A549 treated with CORT108297 at 1 μM for 4 hours (cell line): ENCODE measurements around the gene RNF25. TPM values are rescaled to one million over a fixed set of nuclear protein-coding genes. Genes with fewer than 3 reads are reported as not detected.

Source experiments
- total RNA-seq: library from RNA; stranded (reverse); fragments of 200-300 nt; extraction: Qiagen RNA extraction; gene quantifications from 5 replicates; pipeline ENCODE4 v1.2.3, GENCODE V29; 2022

RNF25 gene, protein sequence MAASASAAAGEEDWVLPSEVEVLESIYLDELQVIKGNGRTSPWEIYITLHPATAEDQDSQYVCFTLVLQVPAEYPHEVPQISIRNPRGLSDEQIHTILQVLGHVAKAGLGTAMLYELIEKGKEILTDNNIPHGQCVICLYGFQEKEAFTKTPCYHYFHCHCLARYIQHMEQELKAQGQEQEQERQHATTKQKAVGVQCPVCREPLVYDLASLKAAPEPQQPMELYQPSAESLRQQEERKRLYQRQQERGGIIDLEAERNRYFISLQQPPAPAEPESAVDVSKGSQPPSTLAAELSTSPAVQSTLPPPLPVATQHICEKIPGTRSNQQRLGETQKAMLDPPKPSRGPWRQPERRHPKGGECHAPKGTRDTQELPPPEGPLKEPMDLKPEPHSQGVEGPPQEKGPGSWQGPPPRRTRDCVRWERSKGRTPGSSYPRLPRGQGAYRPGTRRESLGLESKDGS
- total RNA-seq: 42.2 to 48.9 TPM (median 44.7 TPM) in 5 replicates

DNA sequence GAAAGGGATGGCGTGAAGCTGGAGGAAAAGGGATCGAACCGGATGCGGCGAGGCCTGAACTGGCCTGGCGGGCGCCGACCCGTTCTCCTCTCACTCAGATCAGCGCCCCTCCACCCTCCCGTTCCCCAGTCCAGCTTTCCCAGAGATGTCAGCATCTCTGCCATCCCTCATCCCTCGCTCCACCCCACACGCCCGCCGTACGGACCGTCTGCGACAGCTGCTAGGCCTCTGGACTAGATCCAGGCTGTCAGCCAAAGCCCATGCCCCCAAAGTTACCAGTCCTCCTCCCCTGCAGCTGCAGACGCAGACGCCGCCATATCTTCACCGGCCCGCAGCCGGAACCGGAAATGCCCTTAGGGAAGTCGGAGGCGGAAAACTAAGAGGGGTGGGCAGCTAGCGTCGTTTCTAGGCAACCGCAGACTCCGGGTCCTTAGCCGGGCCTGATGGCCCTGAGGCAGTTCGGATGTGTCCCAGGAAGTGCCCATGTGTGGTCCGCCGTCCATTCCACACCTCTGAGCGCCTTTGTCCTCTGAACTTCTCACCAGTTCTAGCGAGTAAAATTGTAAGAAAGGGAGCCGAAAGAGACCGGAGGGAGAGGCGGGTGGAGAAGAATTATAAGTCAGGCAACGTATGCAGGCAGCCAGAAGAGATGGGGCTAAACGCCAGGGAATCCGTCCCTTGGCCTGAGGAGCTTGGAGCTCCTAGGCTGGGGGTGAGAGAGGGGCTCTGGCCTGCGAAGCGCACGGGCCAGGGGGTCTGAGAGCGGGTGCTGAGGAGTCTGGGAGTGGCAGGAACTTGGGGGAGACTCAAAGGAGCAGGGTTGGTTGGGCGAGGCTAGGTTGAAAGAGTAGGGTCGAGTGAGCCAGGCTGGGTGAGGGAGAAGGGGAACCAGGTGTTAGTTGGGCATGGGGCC, at the start of gene RNF25, which contains the start of gene STK36:
Gene RNF25 (minus strand): TSS at position 349 of the 913 bp plus-strand sequence. CDS start 32 bp downstream, at position 317.
Gene STK36 (plus strand): TSS at position 433 of the 913 bp plus-strand sequence. CDS start 744 bp downstream, outside the sequence.

DNA sequence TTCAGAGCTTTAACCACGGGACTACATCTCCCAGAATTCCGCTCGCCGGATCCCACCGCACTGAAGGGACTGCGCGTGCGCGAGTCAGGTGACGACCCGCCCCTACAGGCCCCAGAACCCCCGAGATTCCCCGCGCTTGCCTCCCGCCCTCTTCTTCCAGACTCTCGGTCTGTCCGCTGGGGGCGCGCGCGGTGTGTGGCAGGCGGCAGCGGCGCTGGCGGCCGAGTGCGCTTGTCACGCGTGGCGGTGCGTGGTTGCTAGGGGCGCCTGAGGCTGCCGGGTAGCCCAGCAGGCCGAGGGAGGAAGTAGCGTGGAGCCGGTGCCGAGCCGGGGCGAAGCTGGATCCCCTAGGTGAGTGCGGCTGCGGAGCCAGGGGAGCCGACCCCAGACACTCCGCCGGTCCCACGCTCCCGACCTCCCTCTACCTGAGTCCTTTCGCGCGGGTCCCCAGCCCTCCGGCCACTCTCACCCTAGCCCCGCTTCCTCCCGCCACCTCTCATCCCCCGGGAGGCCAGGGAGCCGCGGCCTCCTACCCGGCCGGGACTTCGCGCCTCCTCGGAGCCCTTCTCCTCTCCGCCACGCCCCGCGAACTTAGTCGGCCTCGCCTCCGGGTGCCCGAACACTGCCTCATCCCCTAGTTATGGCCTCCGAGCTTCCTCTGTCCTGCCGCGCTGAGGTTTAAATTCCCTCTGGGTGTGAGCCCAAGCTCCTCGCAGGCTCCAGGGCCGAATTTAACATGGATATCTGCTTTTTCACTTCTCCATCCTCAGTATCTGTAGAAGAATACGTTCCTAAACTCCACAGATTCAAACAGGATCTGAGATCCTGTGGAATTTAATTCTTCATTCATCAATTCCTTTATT, 39.1 kb upstream of the RNF25 start, which contains the start of gene TTLL4:
Gene TTLL4 (plus strand): TSS at position 149 of the 863 bp plus-strand sequence. CDS start 26,842 bp downstream, outside the sequence.

DNA sequence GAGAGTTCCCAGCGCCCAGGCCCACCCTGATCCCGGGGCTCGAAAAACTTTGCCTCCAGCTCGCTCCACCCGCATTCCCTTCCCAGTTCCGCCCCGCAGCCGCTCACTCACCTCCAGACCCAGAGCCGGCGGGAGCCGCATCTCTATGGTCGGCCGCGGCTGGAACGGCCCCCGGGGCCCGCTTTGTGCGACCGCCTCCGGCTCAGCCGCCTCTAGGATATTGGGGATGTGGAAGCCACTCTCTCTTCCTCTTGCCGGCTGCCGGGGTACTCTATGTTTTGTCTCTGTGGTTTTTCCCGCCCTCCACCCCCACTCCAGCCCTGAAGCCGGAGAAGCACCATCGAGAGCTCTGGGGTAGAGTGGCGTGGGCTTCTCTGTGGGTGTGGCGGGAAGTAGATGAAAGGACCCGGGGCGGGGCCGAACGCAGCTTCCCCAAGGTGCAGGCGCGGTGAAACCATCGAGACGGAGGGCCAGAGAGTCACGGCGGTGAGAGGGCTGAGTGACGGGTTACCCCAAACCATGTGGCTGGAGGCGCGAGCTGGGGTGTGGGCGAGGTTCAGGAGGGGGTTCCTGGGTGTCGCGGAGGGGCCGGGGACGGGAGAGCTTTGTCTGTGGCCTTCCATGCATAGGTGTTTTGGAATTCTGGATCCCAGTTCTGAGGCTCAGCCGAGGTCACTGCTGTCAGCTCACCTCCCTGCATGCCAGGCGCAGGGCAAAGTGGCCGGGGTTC, 12.4 kb downstream of the RNF25 start, which contains the start of the genes BCS1L and ZNF142:
Gene BCS1L (plus strand): TSS at position 426 of the 730 bp plus-strand sequence. CDS start 1,305 bp downstream, outside the sequence.
Gene ZNF142 (minus strand): TSS at position 366 of the 730 bp plus-strand sequence. CDS start 3,194 bp downstream, outside the sequence.

Other genes starting within 250 kb of the RNF25 start
- gene USP37, start 103.7 kb downstream of the RNF25 start, total RNA-seq: 4.3 to 5.9 TPM (median 4.8 TPM) in 5 replicates
- 44.4 to 50.5 TPM (median 45.4 TPM) in 5 replicates for gene CNOT9, start 103.2 kb downstream of the RNF25 start, total RNA-seq
- gene PLCD4, start 64.1 kb downstream of the RNF25 start, total RNA-seq: 0.33 to 0.59 TPM (median 0.40 TPM) in 5 replicates
- 13.3 to 19.9 TPM (median 16.8 TPM) in 5 replicates for gene ZNF142, start 12.4 kb downstream of the RNF25 start, total RNA-seq
- 42.9 to 50.7 TPM (median 48.9 TPM) in 5 replicates for gene BCS1L, start 12.3 kb downstream of the RNF25 start, total RNA-seq
- gene STK36, start 84 bp upstream of the RNF25 start, total RNA-seq: 9.6 to 14.8 TPM (median 13.9 TPM) in 5 replicates
- gene TTLL4, start 38.8 kb upstream of the RNF25 start, total RNA-seq: 22.8 to 29.3 TPM (median 26.1 TPM) in 5 replicates
- gene CYP27A1, start 110.1 kb upstream of the RNF25 start, total RNA-seq: 0.12 to 0.18 TPM (median 0.15 TPM) in 5 replicates
- gene PRKAG3, start 159.8 kb upstream of the RNF25 start, total RNA-seq: not detected in 5 replicates
- 0.05 to 0.28 TPM (median 0.17 TPM) in 4 of 5 replicates, not detected in the other for gene WNT6, start 187.8 kb upstream of the RNF25 start, total RNA-seq
- 0.05 to 0.18 TPM (median 0.07 TPM) in 5 replicates for gene WNT10A, start 208.8 kb upstream of the RNF25 start, total RNA-seq